ENCODE measurements around the gene FXYD5.

DNA sequence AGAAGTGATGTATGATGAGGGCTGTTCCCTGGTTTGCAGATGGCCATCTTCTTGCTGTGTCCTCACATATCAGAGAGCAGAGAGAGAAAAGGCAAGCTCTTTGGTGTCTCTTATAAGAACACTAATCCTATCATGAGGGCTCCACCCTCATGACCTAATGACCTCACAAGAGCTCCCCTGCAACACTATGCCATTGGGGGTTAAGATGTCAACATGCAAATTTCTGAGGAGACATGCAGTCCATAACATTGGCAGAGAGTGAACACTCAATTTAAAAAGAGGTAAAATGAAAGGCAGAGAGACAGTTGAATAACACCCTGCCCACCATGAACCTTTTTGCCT, 63.1 kb downstream of the FXYD5 start:
- TF ChIP-seq, protein P1, sequence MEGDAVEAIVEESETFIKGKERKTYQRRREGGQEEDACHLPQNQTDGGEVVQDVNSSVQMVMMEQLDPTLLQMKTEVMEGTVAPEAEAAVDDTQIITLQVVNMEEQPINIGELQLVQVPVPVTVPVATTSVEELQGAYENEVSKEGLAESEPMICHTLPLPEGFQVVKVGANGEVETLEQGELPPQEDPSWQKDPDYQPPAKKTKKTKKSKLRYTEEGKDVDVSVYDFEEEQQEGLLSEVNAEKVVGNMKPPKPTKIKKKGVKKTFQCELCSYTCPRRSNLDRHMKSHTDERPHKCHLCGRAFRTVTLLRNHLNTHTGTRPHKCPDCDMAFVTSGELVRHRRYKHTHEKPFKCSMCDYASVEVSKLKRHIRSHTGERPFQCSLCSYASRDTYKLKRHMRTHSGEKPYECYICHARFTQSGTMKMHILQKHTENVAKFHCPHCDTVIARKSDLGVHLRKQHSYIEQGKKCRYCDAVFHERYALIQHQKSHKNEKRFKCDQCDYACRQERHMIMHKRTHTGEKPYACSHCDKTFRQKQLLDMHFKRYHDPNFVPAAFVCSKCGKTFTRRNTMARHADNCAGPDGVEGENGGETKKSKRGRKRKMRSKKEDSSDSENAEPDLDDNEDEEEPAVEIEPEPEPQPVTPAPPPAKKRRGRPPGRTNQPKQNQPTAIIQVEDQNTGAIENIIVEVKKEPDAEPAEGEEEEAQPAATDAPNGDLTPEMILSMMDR (IDR thresholded peaks at IDR 0.05; ENCODE audit: extremely low read depth in 1 of 2, insufficient read depth in 1 of 2, low read depth in 1 of 2, low read length in 2 of 2), result no peak
- TF ChIP-seq GATA2 (IDR thresholded peaks at IDR 0.05; ENCODE audit: insufficient read depth, insufficient read length, low read depth, low read length), result no peak
- TF ChIP-seq, protein P2, sequence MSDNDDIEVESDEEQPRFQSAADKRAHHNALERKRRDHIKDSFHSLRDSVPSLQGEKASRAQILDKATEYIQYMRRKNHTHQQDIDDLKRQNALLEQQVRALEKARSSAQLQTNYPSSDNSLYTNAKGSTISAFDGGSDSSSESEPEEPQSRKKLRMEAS (IDR thresholded peaks at IDR 0.05; ENCODE audit: insufficient read depth, insufficient read length), result no peak

All from endothelial cell of umbilical vein (primary cell).